Adipocyte (in vitro differentiated cells): ENCODE data around the gene PHIP.

Source experiments
- DNase-seq: peaks from one replicate; pipeline ENCODE4 v3.0.0-alpha.2; 2015; ENCODE audit warnings: low read depth
- H3K27me3 ChIP-seq: replicated peaks from 2 replicates; pipeline ENCODE4 v1.7.0; 2013; ENCODE audit warnings: mild to moderate bottlenecking, low read length, moderate library complexity; ENCODE audit not compliant: control insufficient read depth, insufficient read depth
- H3K36me3 ChIP-seq: 2 replicates; pipeline ENCODE4 v1.7.0; 2013; ENCODE audit warnings: low read length, mild to moderate bottlenecking, moderate library complexity; ENCODE audit not compliant: control insufficient read depth, insufficient read depth, severe bottlenecking
- H3K4me1 ChIP-seq: 2 replicates; pipeline ENCODE4 v1.7.0; 2013; ENCODE audit warnings: mild to moderate bottlenecking, low read length, moderate library complexity; ENCODE audit not compliant: control insufficient read depth, insufficient read depth
- H3K4me3 ChIP-seq: 2 replicates; pipeline ENCODE4 v1.7.0; 2013; ENCODE audit warnings: mild to moderate bottlenecking, low read length, moderate library complexity
- H3K9ac ChIP-seq: 2 replicates; pipeline ENCODE4 v1.7.0; 2013; ENCODE audit warnings: mild to moderate bottlenecking, low read length, moderate library complexity
- H3K9me3 ChIP-seq: 2 replicates; pipeline ENCODE4 v1.7.0; 2013; ENCODE audit warnings: mild to moderate bottlenecking, low read length, moderate library complexity; ENCODE audit not compliant: control insufficient read depth

PHIP gene

GRCh38 chr6:79084693-79085092, 6.6 kb upstream of the PHIP start:
- no peaks in the 10 kb centered on the region for H3K36me3 ChIP-seq
- H3K9ac ChIP-seq, result no peak overlapping the region
- H3K9me3 ChIP-seq, result no peaks in the 10 kb centered on the region
- H3K27me3 ChIP-seq, result no peaks in the 10 kb centered on the region
- peaks cover 3% of the 10 kb centered on the region for H3K4me1 ChIP-seq
- peak; percentile 11 for DNase-seq
- H3K4me3 ChIP-seq, result peak overlapping the region; percentile 67

GRCh38 chr6:79082304-79082703, 4.2 kb upstream of the PHIP start:
- Histone ChIP-seq H3K9me3 (no peaks in the 10 kb centered on the region), H3K4me1 (peaks cover 10% of the 10 kb centered on the region), H3K9ac (no peak overlapping the region), H3K36me3 (no peaks in the 10 kb centered on the region), H3K4me3 (no peak overlapping the region), H3K27me3 (no peaks in the 10 kb centered on the region)
- no peak for DNase-seq

GRCh38 chr6:79081663-79082062, 3.6 kb upstream of the PHIP start:
- Histone ChIP-seq H3K9me3 (no peaks in the 10 kb centered on the region), H3K36me3 (no peaks in the 10 kb centered on the region), H3K9ac (no peak overlapping the region), H3K4me1 (peaks cover 10% of the 10 kb centered on the region), H3K4me3 (no peak overlapping the region), H3K27me3 (no peaks in the 10 kb centered on the region)
- no peak for DNase-seq

GRCh38 chr6:79079561-79080041, 1.5 kb upstream of the PHIP start:
- Histone ChIP-seq H3K9ac (peak overlapping the region; percentile 90), H3K4me3 (peak overlapping the region; percentile 89), H3K4me1 (peaks cover 22% of the 10 kb centered on the region), H3K36me3 (no peaks in the 10 kb centered on the region), H3K27me3 (no peaks in the 10 kb centered on the region), H3K9me3 (no peaks in the 10 kb centered on the region)
- peak; percentile 55 for DNase-seq

GRCh38 chr6:79077715-79078074, 359 bp downstream of the PHIP start:
- no peaks in the 10 kb centered on the region for H3K27me3 ChIP-seq
- no peaks in the 10 kb centered on the region for H3K36me3 ChIP-seq
- H3K9me3 ChIP-seq, result no peaks in the 10 kb centered on the region
- H3K9ac ChIP-seq, result peak overlapping the region; percentile 90
- peak overlapping the region; percentile 89 for H3K4me3 ChIP-seq
- no peak for DNase-seq
- peaks cover 36% of the 10 kb centered on the region for H3K4me1 ChIP-seq

- Histone ChIP-seq H3K9ac (peak overlapping the region; percentile 94), H3K9me3 (no peaks in the 10 kb centered on the region), H3K4me3 (peak overlapping the region; percentile 89), H3K4me1 (peaks cover 37% of the 10 kb centered on the region), H3K27me3 (no peaks in the 10 kb centered on the region), H3K36me3 (no peaks in the 10 kb centered on the region)
- peak; percentile 98 for DNase-seq
Observed at GRCh38 chr6:79076782-79077641, 1.0 kb downstream of the PHIP start.

- no peaks in the 10 kb centered on the region for H3K36me3 ChIP-seq
- peaks cover 37% of the 10 kb centered on the region for H3K4me1 ChIP-seq
- H3K9me3 ChIP-seq, result no peaks in the 10 kb centered on the region
- H3K9ac ChIP-seq, result peak overlapping the region; percentile 94
- DNase-seq, result peak; percentile 47
- no peaks in the 10 kb centered on the region for H3K27me3 ChIP-seq
- H3K4me3 ChIP-seq, result peak overlapping the region; percentile 89
Observed at GRCh38 chr6:79076160-79076559, 1.9 kb downstream of the PHIP start.

- H3K9me3 ChIP-seq, result no peaks in the 10 kb centered on the region
- peaks cover 27% of the 10 kb centered on the region for H3K4me1 ChIP-seq
- peak overlapping the region; percentile 41 for H3K4me3 ChIP-seq
- no peaks in the 10 kb centered on the region for H3K36me3 ChIP-seq
- H3K9ac ChIP-seq, result peak overlapping the region; percentile 34
- no peaks in the 10 kb centered on the region for H3K27me3 ChIP-seq
- no peak for DNase-seq
Observed at GRCh38 chr6:79073888-79074287, 4.2 kb downstream of the PHIP start.

GRCh38 chr6:79072640-79073181, 5.3 kb downstream of the PHIP start:
- DNase-seq, result no peak
- Histone ChIP-seq H3K36me3 (no peaks in the 10 kb centered on the region), H3K27me3 (no peaks in the 10 kb centered on the region), H3K9ac (no peak overlapping the region), H3K9me3 (no peaks in the 10 kb centered on the region), H3K4me3 (no peak overlapping the region), H3K4me1 (peaks cover 27% of the 10 kb centered on the region)

- no peaks in the 10 kb centered on the region for H3K27me3 ChIP-seq
- H3K4me1 ChIP-seq, result peaks cover 27% of the 10 kb centered on the region
- H3K36me3 ChIP-seq, result no peaks in the 10 kb centered on the region
- DNase-seq, result no peak
- no peak overlapping the region for H3K9ac ChIP-seq
- H3K4me3 ChIP-seq, result no peak overlapping the region
- H3K9me3 ChIP-seq, result no peaks in the 10 kb centered on the region
Observed at GRCh38 chr6:79071547-79071946, 6.5 kb downstream of the PHIP start.

GRCh38 chr6:79070206-79070825, 7.7 kb downstream of the PHIP start:
- DNase-seq, result no peak
- Histone ChIP-seq H3K4me3 (no peak overlapping the region), H3K9me3 (no peaks in the 10 kb centered on the region), H3K27me3 (no peaks in the 10 kb centered on the region), H3K4me1 (peaks cover 22% of the 10 kb centered on the region), H3K36me3 (no peaks in the 10 kb centered on the region), H3K9ac (no peak overlapping the region)
